Measurements from ENCODE around the gene YIPF5. TPM values are rescaled to one million over a fixed set of nuclear protein-coding genes. Genes with fewer than 3 reads are reported as not detected.

Gene YIPF5
- total RNA-seq, 1 donor from 2014 or later: 46.4 TPM

GRCh38 chr5:144120661-144121180, 49.7 kb downstream of the YIPF5 start:
- DNase-seq (no peak), ATAC-seq (no peak)
- intact Hi-C loops (cut with DNase I): no loop called here
- H3K27me3 ChIP-seq (ENCODE audit: low read depth): no peaks in the 10 kb centered on the region
- H3K36me3 ChIP-seq: no peaks in the 10 kb centered on the region
- H3K27ac ChIP-seq: no peak overlapping the region
- H3K4me1 ChIP-seq: no peaks in the 10 kb centered on the region
- H3K4me3 ChIP-seq: no peak overlapping the region
- H3K9me3 ChIP-seq: no peaks in the 10 kb centered on the region
- no peak for TF ChIP-seq CTCF (IDR thresholded peaks at IDR 0.05)

DNA sequence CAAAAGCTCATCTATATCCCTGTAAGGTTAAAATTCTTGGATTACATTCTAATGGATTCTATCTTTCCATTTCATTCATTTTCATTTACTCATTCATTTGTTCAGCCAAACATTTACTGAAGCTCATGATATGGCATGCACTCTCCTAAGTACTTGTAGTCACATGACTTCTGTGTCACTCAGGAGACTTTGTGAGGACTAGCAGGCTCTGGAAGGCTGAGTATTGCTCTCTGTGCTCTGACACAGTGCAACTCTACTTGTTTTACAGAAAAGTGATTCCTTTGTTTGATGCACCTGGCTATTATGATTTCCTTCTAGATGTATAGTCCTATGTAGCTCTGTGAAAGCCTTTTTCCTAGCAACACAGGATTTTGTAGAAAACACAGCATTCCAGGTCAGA, 53.0 kb downstream of the YIPF5 start:
- intact Hi-C loops (cut with DNase I): no loop called here
- no peak for DNase-seq
- Histone ChIP-seq H3K27ac (no peak overlapping the region), H3K4me3 (no peak overlapping the region), H3K27me3 (ENCODE audit: low read depth) (no peaks in the 10 kb centered on the region), H3K36me3 (no peaks in the 10 kb centered on the region), H3K9me3 (no peaks in the 10 kb centered on the region), H3K4me1 (no peaks in the 10 kb centered on the region)
- no peak for TF ChIP-seq CTCF (IDR thresholded peaks at IDR 0.05)
- no peak for ATAC-seq

DNA sequence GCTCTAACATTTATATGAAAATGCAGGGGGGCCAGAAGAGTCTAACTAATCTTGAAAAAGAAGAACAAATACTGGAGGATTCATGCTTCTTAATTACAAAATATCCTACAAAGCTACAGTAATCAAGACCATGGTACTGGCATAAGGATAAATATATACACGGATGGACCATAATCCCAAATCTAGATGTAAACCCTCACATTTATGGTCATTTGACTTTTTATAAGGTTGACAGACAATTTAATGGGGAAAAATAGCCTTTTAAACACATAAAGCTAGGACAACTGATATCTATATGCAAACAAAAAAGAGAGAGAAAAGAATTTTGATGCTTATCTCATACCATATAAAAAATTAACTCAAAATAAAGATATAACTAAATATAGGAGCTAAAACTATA, 55.9 kb downstream of the YIPF5 start:
- ATAC-seq: no peak
- H3K27ac ChIP-seq: no peak overlapping the region
- no peaks in the 10 kb centered on the region for H3K9me3 ChIP-seq
- no peaks in the 10 kb centered on the region for H3K4me1 ChIP-seq
- intact Hi-C loops (cut with DNase I): no loop called here
- no peaks in the 10 kb centered on the region for H3K27me3 ChIP-seq (ENCODE audit: low read depth)
- H3K4me3 ChIP-seq: no peak overlapping the region
- DNase-seq: no peak
- no peaks in the 10 kb centered on the region for H3K36me3 ChIP-seq
- no peak for TF ChIP-seq CTCF (IDR thresholded peaks at IDR 0.05)

Other genes starting within 250 kb of the YIPF5 start
- 2.5 TPM for gene KCTD16, start 214 bp upstream of the YIPF5 start, total RNA-seq